Measurements from ENCODE around the gene PYDC1.

- no peak for TF ChIP-seq SP2 (IDR thresholded peaks at IDR 0.05; ENCODE audit: low read length)
- TF ChIP-seq FOSL1 (IDR thresholded peaks at IDR 0.05; ENCODE audit: insufficient read depth, low read depth, low read length) = no peak
- no peak for TF ChIP-seq CBX8 (IDR thresholded peaks at IDR 0.05; ENCODE audit: borderline replicate concordance, low read depth, low read length)
Observed at GRCh38 chr16:31265329-31266245, 48.7 kb upstream of the PYDC1 start.

Measured in H1 (cell line).